A549 (cell line): ENCODE results near the gene DUSP28.

Source experiments
- CTCF ChIP-seq: fragments of >200 bp; sonication (Bioruptor Twin); formaldehyde crosslinking; IDR thresholded peaks from 3 replicates; pipeline ENCODE4 v1.5.1; 2016
- GATA3 ChIP-seq: IDR thresholded peaks from 2 replicates; pipeline ENCODE4 v1.6.1; 2012; ENCODE audit warnings: borderline replicate concordance
- HDAC2 ChIP-seq: fragments of 200-600 bp; sonication (generic); IDR thresholded peaks from 2 replicates; pipeline ENCODE4 v1.6.1; 2016
- KDM5A ChIP-seq: fragments of 200-600 bp; sonication (generic); IDR thresholded peaks from 2 replicates; pipeline ENCODE4 v1.6.1; 2016; ENCODE audit warnings: antibody characterized with exemption, mild to moderate bottlenecking
- NFE2L2 ChIP-seq: fragments of 150-350 bp; conservative IDR thresholded peaks from 2 replicates; pipeline ENCODE4 v1.6.1; 2014; ENCODE audit warnings: low read length
- PHF8 ChIP-seq: fragments of 200-600 bp; sonication (generic); IDR thresholded peaks from 2 replicates; pipeline ENCODE4 v1.6.1; 2016; ENCODE audit warnings: low read depth, mild to moderate bottlenecking, antibody characterized with exemption, moderate library complexity, borderline replicate concordance
- POLR2A ChIP-seq: IDR thresholded peaks from 2 replicates; pipeline ENCODE4 v1.6.1; 2012; ENCODE audit warnings: mild to moderate bottlenecking, low read length
- POLR2AphosphoS2 ChIP-seq: conservative IDR thresholded peaks from 2 replicates; pipeline ENCODE4 v1.6.1; 2012; ENCODE audit warnings: low read length, improper control_type of control experiment, inconsistent platforms
- RAD21 ChIP-seq, 2 experiments: fragments of >200 bp in 1 of 2; sonication (Bioruptor Twin) in 1 of 2; formaldehyde crosslinking in 1 of 2; IDR thresholded peaks in 1 of 2; conservative IDR thresholded peaks in 1 of 2; 2 replicates in 1 of 2; 3 replicates in 1 of 2; pipeline ENCODE4 v1.6.1; 2012 to 2018; ENCODE audit warnings: inconsistent platforms in 1 of 2
- RCOR1 ChIP-seq: fragments of 150-350 bp; IDR thresholded peaks from 2 replicates; pipeline ENCODE4 v1.6.1; 2014; ENCODE audit warnings: antibody characterized with exemption, low read length, low read depth
- SREBF2 ChIP-seq: fragments of 450-650 bp; IDR thresholded peaks from 2 replicates; pipeline ENCODE4 v1.6.1; 2014; ENCODE audit warnings: mild to moderate bottlenecking, moderate library complexity
- TF ChIP-seq, protein P1 (sequence below): fragments of >200 bp; sonication (Bioruptor Twin); formaldehyde crosslinking; IDR thresholded peaks from 3 replicates; pipeline ENCODE4 v1.6.1; 2016
- TF ChIP-seq, protein P2 (sequence below): fragments of 200-600 bp; sonication (generic); IDR thresholded peaks from 2 replicates; pipeline ENCODE4 v1.6.1; 2016; ENCODE audit warnings: antibody characterized with exemption, mild to moderate bottlenecking, moderate library complexity

DNA sequence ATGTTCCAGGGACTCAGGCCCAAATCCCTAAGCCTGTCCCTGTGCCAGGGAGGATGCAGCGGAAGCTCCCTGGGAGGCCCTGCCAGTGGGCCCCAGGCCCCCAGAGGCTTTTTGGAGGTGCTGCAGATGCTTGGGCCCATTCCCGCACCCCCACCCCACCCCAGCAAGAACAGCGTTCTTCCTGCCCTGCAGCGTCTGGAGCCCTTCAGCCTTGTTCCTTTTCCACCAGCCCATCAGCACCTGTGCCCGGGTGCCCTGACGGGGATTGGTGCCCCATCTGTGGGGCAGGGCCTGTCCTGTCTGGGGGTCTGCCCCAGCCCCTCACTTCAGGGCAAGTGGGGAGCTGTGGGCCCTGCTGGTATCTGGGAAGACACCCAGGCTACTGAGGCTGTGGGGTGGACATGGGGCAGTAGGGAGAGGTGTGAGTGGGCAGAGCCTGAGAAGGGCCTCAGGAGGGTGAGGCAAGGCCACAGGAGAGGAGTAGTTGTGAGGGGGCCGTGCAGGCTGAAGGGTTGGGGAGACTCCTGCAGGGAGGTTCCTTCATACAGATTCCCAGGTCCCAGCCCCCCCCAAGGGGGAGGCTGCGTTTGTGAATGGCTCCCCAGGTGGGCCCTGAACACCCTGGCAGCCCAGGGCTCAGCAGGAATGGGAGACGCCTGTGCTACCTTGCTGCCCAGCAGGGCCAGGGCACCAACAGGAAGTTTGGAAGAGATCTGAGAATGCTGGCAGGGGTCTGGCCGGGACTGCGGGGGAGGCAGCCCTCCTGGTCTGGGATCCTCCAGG lies 10.6 kb downstream of the DUSP28 start:
- TF ChIP-seq CTCF, result no peak
- no peak for TF ChIP-seq SREBF2
- no peak for TF ChIP-seq KDM5A
- no peak for TF ChIP-seq POLR2A
- TF ChIP-seq, protein P1, sequence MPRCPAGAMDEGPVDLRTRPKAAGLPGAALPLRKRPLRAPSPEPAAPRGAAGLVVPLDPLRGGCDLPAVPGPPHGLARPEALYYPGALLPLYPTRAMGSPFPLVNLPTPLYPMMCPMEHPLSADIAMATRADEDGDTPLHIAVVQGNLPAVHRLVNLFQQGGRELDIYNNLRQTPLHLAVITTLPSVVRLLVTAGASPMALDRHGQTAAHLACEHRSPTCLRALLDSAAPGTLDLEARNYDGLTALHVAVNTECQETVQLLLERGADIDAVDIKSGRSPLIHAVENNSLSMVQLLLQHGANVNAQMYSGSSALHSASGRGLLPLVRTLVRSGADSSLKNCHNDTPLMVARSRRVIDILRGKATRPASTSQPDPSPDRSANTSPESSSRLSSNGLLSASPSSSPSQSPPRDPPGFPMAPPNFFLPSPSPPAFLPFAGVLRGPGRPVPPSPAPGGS, result no peak
- TF ChIP-seq PHF8, result no peak
- TF ChIP-seq HDAC2, result no peak
- TF ChIP-seq RCOR1, result no peak
- TF ChIP-seq GATA3, result no peak
- no peak for TF ChIP-seq RAD21 (conservative IDR thresholded peaks at IDR 0.05 in 1 of 2, IDR thresholded peaks at IDR 0.05 in 1 of 2)
- TF ChIP-seq NFE2L2, result no peak
- TF ChIP-seq POLR2AphosphoS2, result no peak
- TF ChIP-seq, protein P2, sequence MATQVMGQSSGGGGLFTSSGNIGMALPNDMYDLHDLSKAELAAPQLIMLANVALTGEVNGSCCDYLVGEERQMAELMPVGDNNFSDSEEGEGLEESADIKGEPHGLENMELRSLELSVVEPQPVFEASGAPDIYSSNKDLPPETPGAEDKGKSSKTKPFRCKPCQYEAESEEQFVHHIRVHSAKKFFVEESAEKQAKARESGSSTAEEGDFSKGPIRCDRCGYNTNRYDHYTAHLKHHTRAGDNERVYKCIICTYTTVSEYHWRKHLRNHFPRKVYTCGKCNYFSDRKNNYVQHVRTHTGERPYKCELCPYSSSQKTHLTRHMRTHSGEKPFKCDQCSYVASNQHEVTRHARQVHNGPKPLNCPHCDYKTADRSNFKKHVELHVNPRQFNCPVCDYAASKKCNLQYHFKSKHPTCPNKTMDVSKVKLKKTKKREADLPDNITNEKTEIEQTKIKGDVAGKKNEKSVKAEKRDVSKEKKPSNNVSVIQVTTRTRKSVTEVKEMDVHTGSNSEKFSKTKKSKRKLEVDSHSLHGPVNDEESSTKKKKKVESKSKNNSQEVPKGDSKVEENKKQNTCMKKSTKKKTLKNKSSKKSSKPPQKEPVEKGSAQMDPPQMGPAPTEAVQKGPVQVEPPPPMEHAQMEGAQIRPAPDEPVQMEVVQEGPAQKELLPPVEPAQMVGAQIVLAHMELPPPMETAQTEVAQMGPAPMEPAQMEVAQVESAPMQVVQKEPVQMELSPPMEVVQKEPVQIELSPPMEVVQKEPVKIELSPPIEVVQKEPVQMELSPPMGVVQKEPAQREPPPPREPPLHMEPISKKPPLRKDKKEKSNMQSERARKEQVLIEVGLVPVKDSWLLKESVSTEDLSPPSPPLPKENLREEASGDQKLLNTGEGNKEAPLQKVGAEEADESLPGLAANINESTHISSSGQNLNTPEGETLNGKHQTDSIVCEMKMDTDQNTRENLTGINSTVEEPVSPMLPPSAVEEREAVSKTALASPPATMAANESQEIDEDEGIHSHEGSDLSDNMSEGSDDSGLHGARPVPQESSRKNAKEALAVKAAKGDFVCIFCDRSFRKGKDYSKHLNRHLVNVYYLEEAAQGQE, result no peak
